B cell (primary cell): Measurements from ENCODE around the gene SH3GL3. TPM values are rescaled to one million over a fixed set of nuclear protein-coding genes. Genes with fewer than 3 reads are reported as not detected.

Source experiments
- ATAC-seq: fragments of 200-7000 bp; cut with Tn5 transposase; one replicate; pipeline ENCODE4 v1.10.0; 2021; ENCODE audit warnings: low read depth, mild to moderate bottlenecking, moderate number of reproducible peaks, moderate library complexity
- CTCF ChIA-PET: fragments of 350-600 bp; sonication (Branson Sonifier 250); formaldehyde crosslinking; loops from one replicate; lab custom pipeline; 2021; ENCODE audit warnings: antibody characterized with exemption, inconsistent platforms; lab: Charles Lee
- POLR2A ChIA-PET: fragments of 350-600 bp; sonication (Branson Sonifier 250); formaldehyde crosslinking; loops from one replicate; lab custom pipeline; 2021; ENCODE audit warnings: antibody characterized with exemption; lab: Charles Lee
- DNase-seq: peaks from one replicate; pipeline ENCODE4 v3.0.0; 2013
- H2AFZ ChIP-seq: 2 replicates; pipeline ENCODE4 v1.6.1; 2012; ENCODE audit warnings: mild to moderate bottlenecking, low read depth, low read length; ENCODE audit not compliant: insufficient read depth, poor library complexity, severe bottlenecking
- H3K27ac ChIP-seq, 2 donors: 1 replicate in 1 of 2; 2 replicates in 1 of 2; pipeline ENCODE4 v1.5.1; 2012 to 2013; ENCODE audit warnings: low read length in 2 of 2, mild to moderate bottlenecking in 2 of 2, moderate library complexity in 1 of 2
- H3K27me3 ChIP-seq, 4 experiments: fragments of 200-600 bp in 1 of 4; sonication (generic) in 1 of 4; replicated peaks in 1 of 4; 1 replicate in 2 of 4; 2 replicates in 2 of 4; pipeline versions ENCODE4 v1.6.1 to v1.7.0; 2013 to 2016; ENCODE audit warnings: low read length in 3 of 4, mild to moderate bottlenecking in 2 of 4, mixed read lengths in 1 of 4, moderate library complexity in 1 of 4; ENCODE audit not compliant: insufficient read depth in 4 of 4, control insufficient read depth in 3 of 4; ENCODE audit errors: control extremely low read depth in 1 of 4
- H3K36me3 ChIP-seq, 2 experiments: replicated peaks in 1 of 2; 1 replicate in 1 of 2; 2 replicates in 1 of 2; pipeline versions ENCODE4 v1.6.1 to v1.7.1; 2013; ENCODE audit warnings: low read length in 1 of 2; ENCODE audit not compliant: insufficient read depth in 2 of 2, control insufficient read depth in 1 of 2; ENCODE audit errors: control extremely low read depth in 1 of 2, extremely low read depth in 1 of 2
- H3K4me1 ChIP-seq, 2 donors: fragments of 200-600 bp in 1 of 2; sonication (generic) in 1 of 2; 1 replicate in 1 of 2; 2 replicates in 1 of 2; pipeline versions ENCODE4 v1.5.1 to v1.6.1; 2013 to 2017; ENCODE audit warnings: low read length in 2 of 2; ENCODE audit not compliant: control insufficient read depth in 2 of 2, insufficient read depth in 2 of 2
- H3K4me2 ChIP-seq: replicated peaks from 2 replicates; pipeline ENCODE3; 2012; ENCODE audit warnings: mild to moderate bottlenecking, low read depth, low read length; ENCODE audit not compliant: poor library complexity, severe bottlenecking
- H3K4me3 ChIP-seq, 5 experiments: fragments of 200-600 bp in 1 of 5; sonication (generic) in 1 of 5; 1 replicate in 3 of 5; 2 replicates in 2 of 5; pipeline versions ENCODE4 v1.5.1 to v1.7.0; 2011 to 2016; ENCODE audit warnings: low read length in 4 of 5, mild to moderate bottlenecking in 4 of 5, low read depth in 2 of 5, control low read depth in 1 of 5, moderate library complexity in 1 of 5; ENCODE audit not compliant: insufficient read depth in 1 of 5; ENCODE audit errors: control extremely low read depth in 1 of 5, extremely low read depth in 1 of 5
- H3K79me2 ChIP-seq: fragments of 200-600 bp; sonication (generic); one replicate; pipeline ENCODE4 v1.6.0; 2016; ENCODE audit warnings: low read length; ENCODE audit not compliant: control insufficient read depth, insufficient read depth
- H3K9ac ChIP-seq: fragments of 200-600 bp; sonication (generic); 2 replicates; pipeline ENCODE4 v1.6.1; 2017; ENCODE audit warnings: mild to moderate bottlenecking, low read length, moderate library complexity
- H3K9me3 ChIP-seq, 3 donors: one replicate each; pipeline versions ENCODE4 v1.6.1 to v1.7.1; 2013; ENCODE audit warnings: low read length in 2 of 3; ENCODE audit not compliant: control insufficient read depth in 2 of 3, insufficient read depth in 1 of 3; ENCODE audit errors: control extremely low read depth in 1 of 3
- H4K20me1 ChIP-seq: 2 replicates; pipeline ENCODE4 v1.6.0; 2012; ENCODE audit warnings: mild to moderate bottlenecking, low read length; ENCODE audit not compliant: insufficient read depth, control insufficient read depth, poor library complexity, severe bottlenecking
- H3K27ac Mint-ChIP-seq: one replicate; pipeline ENCODE4 v1.8.0; 2021; ENCODE audit warnings: mixed read lengths
- H3K27me3 Mint-ChIP-seq: one replicate; pipeline ENCODE4 v1.8.0; 2021; ENCODE audit warnings: mixed read lengths
- H3K4me1 Mint-ChIP-seq: one replicate; pipeline ENCODE4 v1.8.0; 2021; ENCODE audit warnings: mixed read lengths
- H3K4me3 Mint-ChIP-seq: one replicate; pipeline ENCODE4 v1.8.0; 2021; ENCODE audit warnings: mixed read lengths
- H3K9me3 Mint-ChIP-seq: one replicate; pipeline ENCODE4 v1.8.0; 2022; ENCODE audit warnings: mixed read lengths; ENCODE audit not compliant: insufficient read depth
- CTCF ChIP-seq: fragments of 200-600 bp; IDR thresholded peaks from one replicate; pipeline ENCODE4 v1.8.0; 2022; ENCODE audit warnings: antibody characterized with exemption, mild to moderate bottlenecking
- EZH2 ChIP-seq: IDR thresholded peaks from 2 replicates; pipeline ENCODE4 v1.6.1; 2012; ENCODE audit warnings: borderline replicate concordance, low read depth, mild to moderate bottlenecking, moderate library complexity, low read length; ENCODE audit not compliant: insufficient read depth, poor library complexity, severe bottlenecking
- WGBS: methylation state at CpG from one replicate; pipeline ENCODE4 v1.1.5; 2013; ENCODE audit warnings: missing lambda C conversion rate; ENCODE audit not compliant: insufficient coverage; 5-methylcytosine and 5-hydroxymethylcytosine counted together
- intact Hi-C: fragments of 100-400 bp; cut with micrococcal nuclease; formaldehyde crosslinking; loops from one replicate; pipeline ENCODE4 v1.10.0; 2022
- polyA plus RNA-seq: library from polyadenylated mRNA; depleted of rRNA; stranded (reverse); fragments of >200 nt; gene quantifications from 2 replicates; pipeline ENCODE4 v1.2.3, GENCODE V29; 2012
- total RNA-seq, 2 donors: library from RNA; stranded (reverse); fragments of 120-200 nt in 1 of 2; gene quantifications; 1 replicate in 1 of 2; 2 replicates in 1 of 2; pipeline versions ENCODE4 v1.2.3 to v1.2.4, GENCODE V29; 2013 to 2022

The SH3GL3 gene
- total and polyA plus RNA-seq, 2 donors (not counting 1 experiment from before 2014, with no cell fraction given) = not detected

- no peak for DNase-seq
- WGBS = no CpG with 5 or more reads among the region's 1 CpG
- Histone ChIP-seq H3K79me2 (no peaks in the 10 kb centered on the region), H3K4me2 (no peak overlapping the region), H4K20me1 (no peaks in the 10 kb centered on the region), H2AFZ (no peak overlapping the region), H3K4me1 (no peaks in the 10 kb centered on the region), H3K9me3 (no peaks in the 10 kb centered on the region), H3K36me3 (no peaks in the 10 kb centered on the region), H3K27me3 (peaks cover 0 to 4% (median 0%) of the 10 kb centered on the region in 4 experiments), H3K27ac (no peak overlapping the region), H3K4me3 (no peak overlapping the region), H3K9ac (no peak overlapping the region)
- Mint-ChIP-seq H3K4me3 (no peak overlapping the region), H3K4me1 (no peaks in the 10 kb centered on the region), H3K27ac (no peak overlapping the region), H3K27me3 (peaks cover 7% of the 10 kb centered on the region), H3K9me3 (peaks cover 7% of the 10 kb centered on the region)
- ATAC-seq = no peak
- no peak for TF ChIP-seq CTCF
- no peak for TF ChIP-seq EZH2
- intact Hi-C loops = no loop called here
- ChIA-PET POLR2A (no interaction called here), CTCF (interaction anchor here (0.6 kb wide), 1 partner anchor 1307 kb away, joined by 4 read pairs; no protein-coding TSS in a partner anchor)
Measured at GRCh38 chr15:83604549-83604948, 157.4 kb downstream of the SH3GL3 start.

- H2AFZ ChIP-seq = no peak overlapping the region
- H3K4me1 ChIP-seq = no peaks in the 10 kb centered on the region
- no peak overlapping the region for H3K4me2 ChIP-seq
- no peaks in the 10 kb centered on the region for H3K79me2 ChIP-seq
- no peak overlapping the region for H3K27ac Mint-ChIP-seq
- no peaks in the 10 kb centered on the region for H3K36me3 ChIP-seq
- no peak overlapping the region for H3K9ac ChIP-seq
- no peak overlapping the region for H3K4me3 ChIP-seq
- ChIA-PET POLR2A (no interaction called here), CTCF (interaction anchor here (0.6 kb wide), 1 partner anchor 1306 kb away, joined by 4 read pairs; no protein-coding TSS in a partner anchor)
- H3K4me1 Mint-ChIP-seq = no peaks in the 10 kb centered on the region
- intact Hi-C loops = no loop called here
- no peaks in the 10 kb centered on the region for H3K9me3 ChIP-seq
- ATAC-seq (no peak), DNase-seq (no peak)
- no peak overlapping the region for H3K4me3 Mint-ChIP-seq
- H3K9me3 Mint-ChIP-seq = peaks cover 2% of the 10 kb centered on the region
- no peaks in the 10 kb centered on the region for H4K20me1 ChIP-seq
- no peak for TF ChIP-seq CTCF
- no peak for TF ChIP-seq EZH2
- no peak overlapping the region for H3K27ac ChIP-seq
- H3K27me3 ChIP-seq = peaks cover 0 to 4% (median 0%) of the 10 kb centered on the region in 4 experiments
- 92% methylated on average over 7 of the region's 7 CpGs for WGBS
- H3K27me3 Mint-ChIP-seq = peaks cover 7% of the 10 kb centered on the region
Measured at GRCh38 chr15:83605111-83605945, 158.2 kb downstream of the SH3GL3 start.
